IMR-90 (cell line): ENCODE data around the gene RFX3. TPM values are rescaled to one million over a fixed set of nuclear protein-coding genes. Genes with fewer than 3 reads are reported as not detected.

Experiments
- ATAC-seq: fragments of 200-7000 bp; cut with Tn5 transposase; 2 replicates; pipeline ENCODE4 v1.9.1; 2020; ENCODE audit warnings: low read depth, mild to moderate bottlenecking, moderate library complexity
- BruUV-seq: library from RNA; stranded (reverse); fragments of 400-500 nt; replicated peaks from 2 replicates; lab custom pipeline; 2021; lab: Mats Ljungman, UMichigan
- CTCF ChIA-PET: fragments of 300-600 bp; formaldehyde crosslinking; extraction: SDS; loops from one replicate; lab custom pipeline; 2021; ENCODE audit warnings: antibody characterized with exemption; lab: Yijun Ruan, JAX
- POLR2A ChIA-PET: fragments of 300-600 bp; sonication (Branson Sonifier 250); formaldehyde crosslinking; loops from one replicate; lab custom pipeline; 2022; ENCODE audit warnings: antibody characterized with exemption; ENCODE audit not compliant: unreplicated experiment; lab: Charles Lee
- DNase-seq: peaks from one replicate; pipeline ENCODE4 v3.0.0; 2013
- H2AFZ ChIP-seq: replicated peaks from 2 replicates; pipeline ENCODE3; 2013; ENCODE audit warnings: low read length, mild to moderate bottlenecking; ENCODE audit not compliant: poor library complexity
- H2AK5ac ChIP-seq: 2 replicates; pipeline ENCODE4 v1.6.1; 2013; ENCODE audit warnings: low read depth, low read length, inconsistent platforms
- H2AK9ac ChIP-seq: replicated peaks from 2 replicates; pipeline ENCODE3; 2013; ENCODE audit warnings: mild to moderate bottlenecking, low read depth, low read length, moderate library complexity; ENCODE audit not compliant: poor library complexity
- H2BK120ac ChIP-seq: 2 replicates; pipeline ENCODE4 v1.6.1; 2013; ENCODE audit warnings: low read depth, low read length, inconsistent platforms
- H2BK15ac ChIP-seq: 3 replicates; pipeline ENCODE4 v1.6.1; 2013; ENCODE audit warnings: low read depth, low read length, inconsistent platforms
- H2BK20ac ChIP-seq: 2 replicates; pipeline ENCODE4 v1.6.1; 2013; ENCODE audit warnings: low read depth, mild to moderate bottlenecking, inconsistent platforms, low read length, moderate library complexity
- H2BK5ac ChIP-seq: 2 replicates; pipeline ENCODE4 v1.6.1; 2013; ENCODE audit warnings: mild to moderate bottlenecking, low read depth, low read length, inconsistent platforms; ENCODE audit not compliant: poor library complexity, severe bottlenecking
- H3K14ac ChIP-seq: replicated peaks from 2 replicates; pipeline ENCODE4 v1.6.1; 2013; ENCODE audit warnings: low read depth, low read length, inconsistent platforms
- H3K18ac ChIP-seq: 2 replicates; pipeline ENCODE4 v1.6.1; 2013; ENCODE audit warnings: low read depth, low read length, control low read depth
- H3K23ac ChIP-seq: 2 replicates; pipeline ENCODE4 v1.6.1; 2013; ENCODE audit warnings: low read depth, low read length, inconsistent platforms
- H3K27ac ChIP-seq: 2 replicates; pipeline ENCODE4 v1.5.1; 2013; ENCODE audit warnings: mild to moderate bottlenecking, control low read depth, low read length; ENCODE audit not compliant: insufficient read depth
- H3K27me3 ChIP-seq: 2 replicates; pipeline ENCODE4 v1.6.1; 2013; ENCODE audit warnings: low read length; ENCODE audit not compliant: control insufficient read depth, insufficient read depth
- H3K36me3 ChIP-seq: 2 replicates; pipeline ENCODE4 v1.6.1; 2013; ENCODE audit warnings: low read length, mixed read lengths; ENCODE audit not compliant: control insufficient read depth, insufficient read depth
- H3K4ac ChIP-seq: 2 replicates; pipeline ENCODE4 v1.6.1; 2013; ENCODE audit warnings: low read depth, low read length, inconsistent platforms
- H3K4me1 ChIP-seq: 2 replicates; pipeline ENCODE4 v1.6.1; 2013; ENCODE audit warnings: low read length, mixed read lengths; ENCODE audit not compliant: control insufficient read depth, insufficient read depth
- H3K4me2 ChIP-seq: 2 replicates; pipeline ENCODE4 v1.6.1; 2013; ENCODE audit warnings: low read depth, mild to moderate bottlenecking, control low read depth, low read length, moderate library complexity
- H3K4me3 ChIP-seq: 2 replicates; pipeline ENCODE4 v1.5.1; 2013; ENCODE audit warnings: low read depth, mild to moderate bottlenecking, control low read depth, low read length, moderate library complexity; ENCODE audit not compliant: insufficient read depth
- H3K56ac ChIP-seq: 2 replicates; pipeline ENCODE4 v1.6.1; 2013; ENCODE audit warnings: low read length, inconsistent platforms; ENCODE audit not compliant: insufficient read depth; ENCODE audit errors: extremely low read depth
- H3K79me1 ChIP-seq, 2 experiments: 2 replicates each; pipeline ENCODE4 v1.6.1; 2013; ENCODE audit warnings: low read length in 2 of 2, inconsistent platforms in 1 of 2, low read depth in 1 of 2
- H3K9ac ChIP-seq: 2 replicates; pipeline ENCODE4 v1.6.1; 2013; ENCODE audit warnings: low read depth, low read length, control low read depth
- H3K9me1 ChIP-seq: 2 replicates; pipeline ENCODE4 v1.6.1; 2013; ENCODE audit warnings: low read length, inconsistent platforms; ENCODE audit not compliant: insufficient read depth
- H3K9me3 ChIP-seq: 2 replicates; pipeline ENCODE4 v1.6.1; 2013; ENCODE audit warnings: low read length; ENCODE audit not compliant: control insufficient read depth, insufficient read depth
- H4K20me1 ChIP-seq: 2 replicates; pipeline ENCODE4 v1.6.1; 2013; ENCODE audit warnings: low read length, inconsistent platforms; ENCODE audit not compliant: insufficient read depth
- H4K5ac ChIP-seq: 2 replicates; pipeline ENCODE4 v1.6.1; 2013; ENCODE audit warnings: mild to moderate bottlenecking, low read depth, low read length, control low read depth
- H4K8ac ChIP-seq, 2 experiments: 2 replicates each; pipeline ENCODE4 v1.6.1; 2013; ENCODE audit warnings: low read depth in 2 of 2, low read length in 2 of 2, control low read depth in 1 of 2, inconsistent platforms in 1 of 2
- H4K91ac ChIP-seq: 2 replicates; pipeline ENCODE4 v1.6.1; 2013; ENCODE audit warnings: low read depth, low read length, inconsistent platforms; ENCODE audit not compliant: insufficient read depth
- BHLHE40 ChIP-seq: fragments of 150-350 bp; IDR thresholded peaks from 2 replicates; pipeline ENCODE4 v1.6.1; 2016; ENCODE audit warnings: mild to moderate bottlenecking, low read depth, low read length
- CEBPB ChIP-seq: IDR thresholded peaks from 2 replicates; pipeline ENCODE4 v1.6.1; 2012; ENCODE audit warnings: low read depth, low read length, improper control_type of control experiment
- CHD1 ChIP-seq: IDR thresholded peaks from 2 replicates; pipeline ENCODE4 v1.6.1; 2012; ENCODE audit warnings: low read depth, low read length, improper control_type of control experiment
- CTCF ChIP-seq: conservative IDR thresholded peaks from 2 replicates; pipeline ENCODE4 v1.5.1; 2012; ENCODE audit warnings: mild to moderate bottlenecking, low read depth, low read length, improper control_type of control experiment
- FOS ChIP-seq: fragments of 150-350 bp; IDR thresholded peaks from 2 replicates; pipeline ENCODE4 v1.6.1; 2016; ENCODE audit warnings: low read depth, low read length
- NFE2L2 ChIP-seq: fragments of 150-350 bp; IDR thresholded peaks from 2 replicates; pipeline ENCODE4 v1.6.1; 2016; ENCODE audit warnings: low read depth, mild to moderate bottlenecking, low read length
- RAD21 ChIP-seq: IDR thresholded peaks from 2 replicates; pipeline ENCODE4 v1.6.1; 2012; ENCODE audit warnings: low read length, improper control_type of control experiment
- RFX5 ChIP-seq: IDR thresholded peaks from 2 replicates; pipeline ENCODE4 v1.8.0; 2012; ENCODE audit warnings: low read depth, mild to moderate bottlenecking, low read length, moderate library complexity
- SMC3 ChIP-seq: fragments of 150-350 bp; IDR thresholded peaks from 2 replicates; pipeline ENCODE4 v1.6.1; 2016; ENCODE audit warnings: low read depth, mild to moderate bottlenecking, antibody characterized with exemption, low read length, moderate library complexity
- USF2 ChIP-seq: fragments of 150-350 bp; IDR thresholded peaks from 2 replicates; pipeline ENCODE4 v1.6.1; 2017; ENCODE audit warnings: mild to moderate bottlenecking, antibody characterized with exemption, low read length, low read depth
- whole genome bisulfite sequencing, 2 experiments: methylation state at CpG; one replicate each; pipeline versions ENCODE4 v1.1.5 to v1.1.7; 2013; ENCODE audit warnings: missing lambda C conversion rate in 2 of 2; ENCODE audit not compliant: insufficient read length in 1 of 2; ENCODE audit errors: extremely low coverage in 2 of 2; 5-methylcytosine and 5-hydroxymethylcytosine counted together
- dilution Hi-C: fragments of 300-500 bp; cut with HindIII; formaldehyde crosslinking; loops from one replicate; pipeline ENCODE4 v1.14.3; 2018; ENCODE audit warnings: low sequenced_read_pairs; ENCODE audit not compliant: unreplicated experiment
- in situ Hi-C: fragments of 300-500 bp; cut with MboI; formaldehyde crosslinking; loops from 3 replicates; pipeline ENCODE4 v1.14.3; 2019; ENCODE audit warnings: low sequenced_read_pairs, inconsistent platforms, mixed read lengths
- intact Hi-C: fragments of 100-400 bp; cut with micrococcal nuclease; formaldehyde crosslinking; loops from 2 replicates; pipeline ENCODE4 v1.10.0; 2022
- polyA plus RNA-seq, 3 experiments: library from polyadenylated mRNA; depleted of rRNA; stranded (reverse); fragments of >200 nt; gene quantifications; 2 replicates each; pipeline ENCODE4 v1.2.3, GENCODE V29; 2012; ENCODE audit warnings: low replicate concordance in 1 of 3
- total RNA-seq: library from RNA; depleted of rRNA; stranded (reverse); fragments of >200 nt; gene quantifications from 2 replicates; pipeline ENCODE4 v1.2.3, GENCODE V29; 2012
- TF ChIP-seq, protein P1 (sequence below): fragments of 150-350 bp; IDR thresholded peaks from 2 replicates; pipeline ENCODE4 v1.6.1; 2016; ENCODE audit warnings: low read depth, mild to moderate bottlenecking, low read length, moderate library complexity, borderline replicate concordance

RFX3 gene
- total and polyA plus RNA-seq, 2 of the 4 experiments (the other 2 are of a cell fraction) = 1.7 to 2.7 TPM

DNA sequence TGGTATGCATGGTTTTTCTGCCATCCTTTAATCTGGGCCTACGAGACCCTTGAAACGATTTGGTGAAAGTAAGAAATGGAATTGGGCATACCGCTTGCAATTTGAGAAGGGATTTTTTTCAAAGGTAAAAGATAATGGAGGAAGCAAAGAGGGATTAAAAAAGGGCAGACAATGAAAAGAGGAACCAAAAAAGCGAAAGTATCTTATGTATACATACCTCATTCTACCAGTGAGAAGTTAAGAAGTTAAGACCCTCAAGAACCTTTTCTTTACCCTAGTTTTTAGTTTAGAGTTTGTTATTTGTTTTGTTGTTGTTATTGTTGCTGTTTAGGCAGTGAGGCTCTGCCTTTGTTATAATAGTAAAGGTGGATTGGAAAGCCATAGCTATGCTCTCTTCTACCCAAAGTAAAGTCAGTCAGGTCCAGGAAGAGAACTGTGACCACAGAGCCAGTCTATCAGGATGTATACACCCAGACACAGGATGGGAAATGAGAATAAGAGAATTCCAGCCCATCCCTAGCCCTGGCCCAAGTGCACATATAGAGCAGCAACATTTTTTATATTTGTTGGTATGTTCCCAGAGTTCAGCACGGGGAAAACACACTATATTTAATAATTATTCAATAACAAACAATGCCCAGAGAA, 166.6 kb downstream of the RFX3 start:
- Histone ChIP-seq H3K56ac (no peak overlapping the region), H4K8ac (no peak overlapping the region), H3K23ac (no peak overlapping the region), H4K20me1 (no peaks in the 10 kb centered on the region), H2AFZ (no peak overlapping the region), H3K4me2 (no peak overlapping the region), H3K9me3 (no peaks in the 10 kb centered on the region), H3K27me3 (no peaks in the 10 kb centered on the region), H3K4me1 (no peaks in the 10 kb centered on the region), H3K36me3 (no peaks in the 10 kb centered on the region), H3K27ac (no peak overlapping the region), H3K14ac (no peak overlapping the region), H3K18ac (no peak overlapping the region), H3K4me3 (no peak overlapping the region), H4K5ac (no peak overlapping the region), H2BK15ac (no peak overlapping the region), H4K91ac (no peak overlapping the region), H2AK5ac (no peak overlapping the region), H2BK120ac (no peak overlapping the region), H2BK5ac (no peak overlapping the region), H2AK9ac (no peak overlapping the region), H3K4ac (no peak overlapping the region), H3K79me1 (no peaks in the 10 kb centered on the region), H3K9ac (no peak overlapping the region), H3K9me1 (no peaks in the 10 kb centered on the region), H2BK20ac (no peak overlapping the region)
- ATAC-seq (no peak), DNase-seq (no peak)
- BruUV-seq = no TSS peak
- ChIA-PET POLR2A (no interaction called here), CTCF (no interaction called here)
- intact Hi-C loops (no loop called here), dilution Hi-C loops (no loop called here), in situ Hi-C loops (no loop called here)
- TF ChIP-seq BHLHE40 = no peak
- TF ChIP-seq RAD21 = no peak
- TF ChIP-seq CTCF = no peak
- no peak for TF ChIP-seq CEBPB
- TF ChIP-seq CHD1 = no peak
- TF ChIP-seq FOS = no peak
- TF ChIP-seq NFE2L2 = no peak
- no peak for TF ChIP-seq RFX5
- TF ChIP-seq, protein P1, sequence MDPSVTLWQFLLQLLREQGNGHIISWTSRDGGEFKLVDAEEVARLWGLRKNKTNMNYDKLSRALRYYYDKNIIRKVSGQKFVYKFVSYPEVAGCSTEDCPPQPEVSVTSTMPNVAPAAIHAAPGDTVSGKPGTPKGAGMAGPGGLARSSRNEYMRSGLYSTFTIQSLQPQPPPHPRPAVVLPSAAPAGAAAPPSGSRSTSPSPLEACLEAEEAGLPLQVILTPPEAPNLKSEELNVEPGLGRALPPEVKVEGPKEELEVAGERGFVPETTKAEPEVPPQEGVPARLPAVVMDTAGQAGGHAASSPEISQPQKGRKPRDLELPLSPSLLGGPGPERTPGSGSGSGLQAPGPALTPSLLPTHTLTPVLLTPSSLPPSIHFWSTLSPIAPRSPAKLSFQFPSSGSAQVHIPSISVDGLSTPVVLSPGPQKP = no peak
- TF ChIP-seq USF2 = no peak
- no peak for TF ChIP-seq SMC3
- WGBS, 2 experiments = no CpG with 5 or more reads among the region's 5 CpGs
